MV-4-11 (cell line): ENCODE measurements around the gene CDYL2.
A peak's percentile ranks its signal among the peaks of the same experiment; 100 is the strongest.
"Not testable (repeated sequence)": the region's sequence is repeated elsewhere in the genome, so short reads cannot be mapped to it uniquely, and the experiment has no call there.

Experiments used
- DNase-seq: peaks from one replicate; lab custom pipeline; 2025; lab: John Stamatoyannopoulos, UW

Gene CDYL2

DNA sequence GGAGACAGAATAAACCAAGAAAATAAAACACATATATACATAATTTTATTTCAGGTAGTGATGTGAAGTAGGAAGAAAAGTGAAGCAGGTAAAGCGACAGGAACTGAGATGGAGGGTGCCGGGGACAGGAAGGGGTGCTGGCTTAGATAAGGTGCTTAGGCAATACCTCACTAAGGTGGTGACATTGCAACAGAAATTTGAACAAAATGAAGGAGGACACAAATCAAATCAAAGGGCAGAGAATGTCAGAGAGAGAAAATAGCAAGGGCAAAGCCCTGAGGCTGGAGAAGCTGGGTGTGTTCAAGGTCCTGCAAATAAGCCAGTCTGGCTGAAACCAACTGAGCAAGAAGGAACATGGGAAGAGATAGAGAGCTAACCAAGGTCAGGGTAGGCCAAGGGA, 5.0 kb upstream of the CDYL2 start:
- no peak for DNase-seq

DNA sequence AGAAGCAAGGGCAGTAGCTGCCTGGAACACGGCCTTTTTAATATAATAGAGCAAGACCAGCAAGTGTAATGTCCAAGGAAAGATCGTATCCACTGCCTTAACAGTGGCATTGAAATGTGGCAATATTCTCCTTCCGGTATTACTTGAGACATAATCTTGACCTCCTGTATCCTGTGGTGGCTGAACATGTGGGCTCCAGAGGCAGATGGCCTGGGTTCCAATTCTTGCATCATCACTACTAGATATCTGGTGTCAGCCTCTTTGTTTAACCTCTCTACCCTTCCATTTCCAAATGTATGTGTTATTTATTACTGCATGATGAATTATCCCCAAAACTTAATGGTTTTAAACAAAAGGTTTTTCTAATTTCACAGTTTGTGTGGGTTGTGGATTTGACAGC, 3.5 kb upstream of the CDYL2 start:
- DNase-seq: peak; percentile 93

DNA sequence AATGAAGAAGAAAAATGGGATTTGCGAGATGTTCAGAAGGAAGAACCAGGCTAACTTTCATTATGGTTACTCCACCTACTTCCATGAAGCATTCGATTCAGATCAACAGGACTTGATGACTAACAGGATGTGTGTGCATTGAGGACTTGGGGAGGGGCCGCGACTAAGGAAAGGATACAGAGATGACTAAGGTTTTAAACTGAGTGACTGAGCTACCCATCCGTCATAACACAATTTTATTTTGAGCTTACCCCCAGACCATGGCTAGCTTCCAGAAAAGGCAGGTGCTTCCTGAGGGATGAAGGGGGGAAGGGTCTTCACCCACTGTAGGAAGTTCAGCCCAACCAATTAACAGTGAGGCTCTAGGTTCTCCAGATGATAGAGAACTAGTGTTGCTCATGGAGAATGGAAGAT, 2.5 kb upstream of the CDYL2 start:
- DNase-seq: peak; percentile 80

DNA sequence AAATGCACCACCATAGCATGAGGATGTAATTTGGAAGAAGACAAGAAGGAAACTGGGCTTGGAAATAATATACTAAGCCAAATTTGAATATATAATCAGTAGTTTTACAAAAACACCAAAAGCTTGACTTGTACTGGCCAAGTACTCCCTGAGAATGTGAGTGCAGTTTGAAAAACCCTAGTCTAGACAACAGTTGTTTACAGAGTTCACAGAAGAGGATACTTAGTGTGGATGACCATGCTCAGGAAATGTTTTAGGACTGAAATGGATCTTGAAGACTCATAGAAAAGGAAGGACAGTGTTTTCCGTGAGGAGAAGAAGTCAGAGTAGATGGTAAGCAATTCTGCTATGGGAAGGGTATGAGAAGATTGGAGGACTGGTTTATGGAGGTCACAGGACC, 1.9 kb upstream of the CDYL2 start:
- DNase-seq: no peak

DNA sequence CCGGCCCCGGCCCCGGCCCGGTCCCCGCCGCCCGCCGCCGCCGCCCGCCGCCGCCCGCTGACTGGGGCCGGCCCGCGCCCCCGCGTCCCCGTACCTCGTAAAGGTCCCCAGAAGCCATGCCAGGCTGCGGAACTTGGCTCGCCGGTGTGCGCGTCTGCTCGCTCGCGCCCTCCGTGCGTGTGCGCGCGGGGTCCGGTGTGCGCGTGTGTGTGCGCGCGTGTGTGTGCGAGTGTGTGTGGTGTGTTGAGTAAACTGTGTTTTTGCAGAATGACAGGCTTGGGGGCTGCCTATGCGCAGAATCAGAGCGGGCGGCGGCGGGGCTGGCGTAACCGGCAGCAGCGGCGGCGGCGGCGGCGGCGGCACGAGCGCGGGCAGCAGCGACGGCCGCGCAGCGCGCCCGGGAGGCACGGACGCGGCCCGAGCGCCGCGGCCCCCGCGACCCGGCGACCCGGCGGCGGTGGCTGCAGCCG, 307 bp downstream of the CDYL2 start:
- peak; percentile 63 for DNase-seq

GRCh38 chr16:80803339-80804055, 901 bp downstream of the CDYL2 start:
- DNase-seq: peak; percentile 27

- no peak for DNase-seq
Measured at GRCh38 chr16:80802902-80803301, 1.5 kb downstream of the CDYL2 start.

DNA sequence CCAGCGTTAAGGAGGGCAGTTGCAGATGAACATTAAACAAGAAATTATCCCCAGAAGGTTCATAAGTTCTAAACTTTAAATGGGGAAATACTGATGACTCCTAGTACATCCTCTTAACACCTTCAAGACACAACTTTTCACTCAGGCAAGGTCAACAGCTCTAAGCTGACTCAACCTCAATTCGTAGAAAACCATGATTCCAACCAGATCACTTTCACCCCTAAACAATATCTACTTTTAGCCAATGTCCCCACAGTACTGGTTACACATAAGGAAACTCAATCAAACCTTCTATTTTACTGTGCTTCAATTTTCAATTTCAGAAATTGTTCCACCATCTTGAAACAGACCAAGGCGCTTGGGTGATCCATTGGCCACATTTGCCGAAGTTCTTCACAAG, 2.3 kb downstream of the CDYL2 start:
- DNase-seq: no peak

GRCh38 chr16:80794071-80794470, 10.3 kb downstream of the CDYL2 start:
- DNase-seq: no peak

- DNase-seq: no peak
Measured at GRCh38 chr16:80792031-80792430, 12.4 kb downstream of the CDYL2 start.

- DNase-seq: no peak
Measured at GRCh38 chr16:80791411-80791810, 13.0 kb downstream of the CDYL2 start.

- DNase-seq: no peak
Measured at GRCh38 chr16:80790751-80791150, 13.6 kb downstream of the CDYL2 start.

DNA sequence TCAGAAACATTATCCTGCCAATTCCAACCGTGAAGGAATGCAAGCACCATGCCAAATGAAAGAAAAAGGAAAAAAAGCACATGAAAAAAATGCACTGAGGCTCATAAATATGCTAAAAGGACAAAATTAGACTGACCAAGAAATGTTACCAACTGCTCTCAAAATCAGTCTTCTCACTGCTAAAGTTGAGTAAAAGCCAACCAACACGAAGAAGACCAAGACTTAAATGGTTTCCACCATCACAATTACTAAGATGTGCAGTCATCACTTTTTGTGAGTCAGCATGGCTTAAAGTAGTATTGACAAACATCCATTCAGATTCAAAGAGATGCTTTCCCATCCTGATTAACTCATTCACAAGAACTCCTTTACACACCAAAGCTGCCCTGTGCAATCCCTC, 16.4 kb downstream of the CDYL2 start:
- no peak for DNase-seq

- DNase-seq: not testable (repeated sequence)
Measured at GRCh38 chr16:80786561-80786960, 17.8 kb downstream of the CDYL2 start.

GRCh38 chr16:80784951-80785350, 19.4 kb downstream of the CDYL2 start:
- DNase-seq: no peak

- DNase-seq: no peak
Measured at GRCh38 chr16:80778703-80779102, 25.7 kb downstream of the CDYL2 start.

GRCh38 chr16:80776856-80777255, 27.5 kb downstream of the CDYL2 start:
- DNase-seq: no peak

DNA sequence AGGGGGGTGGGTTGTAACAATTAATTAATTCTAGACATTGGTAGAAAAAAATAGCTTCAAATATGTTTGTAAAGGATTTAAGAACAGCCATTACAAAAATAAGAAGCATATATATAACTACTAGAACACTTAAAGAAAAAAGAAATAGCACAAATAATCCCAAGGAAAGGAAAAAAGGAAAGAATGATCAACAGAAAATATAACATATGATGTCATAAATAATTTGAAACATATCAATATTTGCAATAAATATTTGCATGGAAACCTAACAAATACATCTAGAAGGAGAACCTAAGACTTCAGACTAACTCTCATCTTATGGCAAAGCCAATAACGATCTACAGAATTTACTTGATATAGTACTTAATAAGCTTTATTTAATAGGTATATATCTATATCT, 28.9 kb downstream of the CDYL2 start:
- no peak for DNase-seq

GRCh38 chr16:80766798-80767197, 37.6 kb downstream of the CDYL2 start:
- DNase-seq: no peak

DNA sequence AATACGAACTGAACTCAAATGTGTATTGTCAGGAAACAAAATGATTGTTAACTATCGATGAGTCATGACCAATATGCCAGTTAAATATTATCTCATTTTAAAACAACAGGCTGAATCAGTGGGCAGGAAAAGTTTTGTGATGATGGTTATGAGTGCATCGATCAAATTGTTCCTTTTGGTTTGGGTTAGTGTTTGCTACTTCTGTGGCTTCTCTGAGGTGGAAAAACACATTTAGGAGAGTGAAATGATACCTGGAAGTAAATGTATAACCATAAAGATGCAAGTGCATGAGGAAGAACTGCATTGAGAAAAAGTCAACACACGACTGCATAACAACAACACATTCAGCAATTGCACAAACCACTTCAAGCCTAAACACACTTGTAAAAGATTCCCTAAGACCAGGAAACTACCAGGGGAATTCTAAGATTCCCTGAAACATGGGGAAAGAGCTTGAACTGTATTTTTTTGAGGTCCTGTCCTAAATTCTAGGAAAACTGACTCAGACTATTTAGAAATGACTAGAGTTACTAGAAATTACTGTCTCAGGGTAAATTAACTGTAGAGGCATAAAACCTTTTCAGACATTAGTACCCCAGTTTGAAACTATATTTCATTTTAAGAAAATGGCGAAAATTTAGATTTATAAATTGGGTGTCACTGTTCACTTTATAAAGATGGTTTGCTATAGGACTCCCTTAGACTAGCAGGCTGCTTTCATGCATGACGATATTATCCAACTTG, 44.8 kb downstream of the CDYL2 start:
- DNase-seq: no peak

DNA sequence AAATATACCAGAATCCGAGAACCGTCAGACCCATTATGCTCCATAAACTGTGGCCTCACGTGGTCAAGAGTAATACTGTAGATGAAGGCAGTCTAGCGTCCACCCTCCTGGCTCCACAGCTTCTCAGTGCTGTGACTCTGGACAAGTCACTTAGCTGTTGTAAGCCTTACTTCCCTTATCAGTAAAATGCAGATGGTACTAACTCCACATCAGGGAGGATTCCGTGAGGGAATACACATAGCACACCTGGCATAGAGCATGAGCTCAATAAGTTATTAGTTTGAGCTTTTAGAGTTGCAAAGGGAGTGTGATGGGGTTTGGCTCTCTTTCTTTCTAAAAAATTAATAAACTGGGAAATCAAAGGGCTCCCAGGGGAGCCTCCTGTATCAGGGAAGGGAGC, 49.9 kb downstream of the CDYL2 start:
- no peak for DNase-seq

DNA sequence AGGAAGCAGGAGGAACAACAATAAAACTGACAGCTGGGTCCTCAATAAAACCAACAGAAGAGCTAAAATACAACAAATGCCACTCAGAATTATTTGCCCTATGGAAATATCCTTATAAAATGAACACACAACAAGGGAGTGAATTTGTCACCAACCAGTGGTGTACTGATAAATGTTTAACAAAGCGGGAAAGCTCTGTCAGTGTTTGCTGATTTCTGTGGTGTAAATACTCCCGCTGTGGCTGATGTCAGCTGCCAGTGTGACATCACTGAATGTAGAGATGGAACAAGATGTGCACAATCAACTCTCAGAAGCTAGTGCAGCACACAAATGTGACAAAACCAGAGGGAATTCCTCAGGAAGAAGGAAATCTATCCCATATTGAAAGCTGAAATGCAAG, 51.9 kb downstream of the CDYL2 start:
- no peak for DNase-seq

GRCh38 chr16:80751167-80751566, 53.2 kb downstream of the CDYL2 start:
- no peak for DNase-seq

GRCh38 chr16:80746231-80746630, 58.2 kb downstream of the CDYL2 start:
- no peak for DNase-seq
